Measurements from ENCODE around the gene GGT1.
A peak's percentile ranks its signal among the peaks of the same experiment; 100 is the strongest.
"Not testable (repeated sequence)": the region's sequence is repeated elsewhere in the genome, so short reads cannot be mapped to it uniquely, and the experiment has no call there.

GGT1 gene

GRCh38 chr22:24601217-24602104, 1.5 kb upstream of the GGT1 start:
- peak; percentile 74 for DNase-seq (ENCODE audit: low read depth)
- TF ChIP-seq MAX (IDR thresholded peaks at IDR 0.05; ENCODE audit: low read depth, low read length) (no peak), MYC (IDR thresholded peaks at IDR 0.05; ENCODE audit: low read depth, low read length) (no peak), POLR2A (IDR thresholded peaks at IDR 0.05; ENCODE audit: extremely low read depth, insufficient read length) (no peak)
- TF ChIP-seq, protein P1, sequence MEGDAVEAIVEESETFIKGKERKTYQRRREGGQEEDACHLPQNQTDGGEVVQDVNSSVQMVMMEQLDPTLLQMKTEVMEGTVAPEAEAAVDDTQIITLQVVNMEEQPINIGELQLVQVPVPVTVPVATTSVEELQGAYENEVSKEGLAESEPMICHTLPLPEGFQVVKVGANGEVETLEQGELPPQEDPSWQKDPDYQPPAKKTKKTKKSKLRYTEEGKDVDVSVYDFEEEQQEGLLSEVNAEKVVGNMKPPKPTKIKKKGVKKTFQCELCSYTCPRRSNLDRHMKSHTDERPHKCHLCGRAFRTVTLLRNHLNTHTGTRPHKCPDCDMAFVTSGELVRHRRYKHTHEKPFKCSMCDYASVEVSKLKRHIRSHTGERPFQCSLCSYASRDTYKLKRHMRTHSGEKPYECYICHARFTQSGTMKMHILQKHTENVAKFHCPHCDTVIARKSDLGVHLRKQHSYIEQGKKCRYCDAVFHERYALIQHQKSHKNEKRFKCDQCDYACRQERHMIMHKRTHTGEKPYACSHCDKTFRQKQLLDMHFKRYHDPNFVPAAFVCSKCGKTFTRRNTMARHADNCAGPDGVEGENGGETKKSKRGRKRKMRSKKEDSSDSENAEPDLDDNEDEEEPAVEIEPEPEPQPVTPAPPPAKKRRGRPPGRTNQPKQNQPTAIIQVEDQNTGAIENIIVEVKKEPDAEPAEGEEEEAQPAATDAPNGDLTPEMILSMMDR (IDR thresholded peaks at IDR 0.05; ENCODE audit: low read depth, low read length) = no peak
- H3K4me3 ChIP-seq (ENCODE audit: low read depth, low read length) = no peak overlapping the region

GRCh38 chr22:24602105-24602749, 766 bp upstream of the GGT1 start:
- not testable (repeated sequence) for H3K4me3 ChIP-seq (ENCODE audit: low read depth, low read length); DNase-seq (ENCODE audit: low read depth)

DNA sequence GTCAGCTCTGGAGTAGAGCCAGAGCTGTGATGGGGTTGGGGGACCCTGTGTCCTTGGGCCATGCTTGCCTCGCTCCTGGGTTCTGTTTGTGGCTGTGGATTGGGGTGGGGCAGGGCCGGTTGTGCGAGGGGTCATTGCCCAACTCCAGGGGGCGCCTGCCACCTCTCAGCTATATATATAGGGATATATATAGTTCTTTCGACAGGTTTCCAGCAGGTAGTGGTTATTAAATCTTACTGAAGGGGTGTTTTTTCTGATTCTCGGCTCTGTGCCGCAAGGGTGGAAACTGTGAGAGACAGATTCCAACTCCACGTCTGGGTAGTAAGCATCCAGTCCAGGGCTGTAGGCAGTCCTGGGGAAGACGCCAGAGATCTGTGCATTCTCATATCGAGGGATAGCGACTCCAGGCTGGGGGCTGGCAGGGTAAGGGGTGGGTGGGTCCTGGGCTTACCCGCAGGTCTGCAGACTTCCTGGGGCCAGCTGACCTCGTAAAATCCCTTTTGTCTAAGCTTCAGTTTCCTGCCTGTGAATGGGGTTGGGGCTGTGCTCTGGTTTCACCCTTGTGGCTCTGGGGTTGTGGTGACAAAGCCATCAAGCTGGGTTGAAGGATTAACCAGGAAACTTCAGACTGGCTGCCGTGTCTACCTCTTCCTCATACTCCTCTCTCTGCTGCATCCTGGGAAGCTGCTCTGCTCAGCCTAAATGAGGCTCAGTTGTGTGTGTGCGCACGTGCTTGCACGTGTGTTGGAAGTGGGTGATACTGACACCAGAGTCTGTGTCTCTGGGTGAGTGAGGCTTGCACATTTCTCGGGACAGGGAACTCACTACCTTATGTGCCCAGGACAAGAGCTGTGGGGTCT, 1.0 kb downstream of the GGT1 start:
- TF ChIP-seq, protein P1 (IDR thresholded peaks at IDR 0.05; ENCODE audit: low read depth, low read length) = peak; percentile 10
- TF ChIP-seq MAX (IDR thresholded peaks at IDR 0.05; ENCODE audit: low read depth, low read length) = peak; percentile 27; the same call in 1 of the 2 replicates
- H3K4me3 ChIP-seq (ENCODE audit: low read depth, low read length) = peak overlapping the region; percentile 59

GRCh38 chr22:24606340-24606739, 3.3 kb downstream of the GGT1 start:
- H3K4me3 ChIP-seq (ENCODE audit: low read depth, low read length); DNase-seq (ENCODE audit: low read depth): not testable (repeated sequence)

More for the DNA sequence above, 1.0 kb downstream of the GGT1 start:
- peak; percentile 78 for DNase-seq (ENCODE audit: low read depth)

- H3K4me3 ChIP-seq (ENCODE audit: low read depth, low read length) = not testable (repeated sequence)
- DNase-seq (ENCODE audit: low read depth) = peak; percentile 77
- TF ChIP-seq MAX (IDR thresholded peaks at IDR 0.05; ENCODE audit: low read depth, low read length) = peak; percentile 91
- TF ChIP-seq MYC (IDR thresholded peaks at IDR 0.05; ENCODE audit: low read depth, low read length) = peak; percentile 69; the same call in 1 of the 2 replicates
Observed at GRCh38 chr22:24607429-24607983, 4.5 kb downstream of the GGT1 start.

GRCh38 chr22:24608327-24608726, 5.3 kb downstream of the GGT1 start:
- H3K4me3 ChIP-seq (ENCODE audit: low read depth, low read length); DNase-seq (ENCODE audit: low read depth): not testable (repeated sequence)

GRCh38 chr22:24609888-24610287, 6.9 kb downstream of the GGT1 start:
- H3K4me3 ChIP-seq (ENCODE audit: low read depth, low read length); DNase-seq (ENCODE audit: low read depth): not testable (repeated sequence)

GRCh38 chr22:24614794-24615193, 11.8 kb downstream of the GGT1 start:
- not testable (repeated sequence) for H3K4me3 ChIP-seq (ENCODE audit: low read depth, low read length)

DNA sequence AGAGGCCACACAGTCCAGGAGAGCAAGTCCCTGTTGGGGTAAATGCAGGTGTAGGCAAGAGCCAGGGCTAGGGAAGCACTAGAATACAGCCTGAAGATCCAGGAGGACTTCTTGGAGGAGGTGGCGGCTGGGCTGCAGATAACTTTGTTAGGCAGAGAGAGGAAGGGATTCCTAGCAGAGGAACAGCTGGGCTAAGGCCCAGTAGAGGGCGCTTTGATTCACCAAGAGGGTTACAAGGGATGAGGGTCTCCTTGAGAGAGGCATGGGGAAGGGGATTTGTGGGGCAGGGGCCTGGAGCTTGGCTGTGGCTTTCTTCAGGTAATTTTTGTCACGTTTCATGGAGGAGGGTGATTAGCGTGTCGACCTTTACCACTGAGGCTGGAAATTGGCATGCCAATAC, 18.3 kb downstream of the GGT1 start:
- not testable (repeated sequence) for H3K4me3 ChIP-seq (ENCODE audit: low read depth, low read length)

More at GRCh38 chr22:24614794-24615193, 11.8 kb downstream of the GGT1 start:
- not testable (repeated sequence) for DNase-seq (ENCODE audit: low read depth)

DNA sequence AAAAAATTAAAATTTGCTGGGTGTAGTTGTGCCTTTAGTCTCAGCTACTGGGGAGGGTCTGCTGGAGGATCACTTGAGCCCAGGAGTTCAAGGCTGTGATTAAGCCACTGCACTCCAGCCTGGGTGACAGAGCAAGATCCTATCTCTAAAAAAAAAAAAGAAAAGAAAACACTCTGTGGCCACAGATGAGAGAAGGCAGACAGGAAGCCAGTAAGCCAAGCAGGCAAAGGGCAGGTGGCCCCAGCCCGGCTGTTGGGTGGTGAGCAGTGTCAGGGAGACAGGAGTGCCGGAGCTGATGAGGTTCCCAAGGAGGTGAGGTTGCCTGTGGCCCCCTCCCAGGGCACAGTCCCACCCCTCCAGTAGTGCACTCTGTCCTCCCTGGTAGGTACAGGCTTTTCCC, 19.6 kb downstream of the GGT1 start:
- not testable (repeated sequence) for DNase-seq (ENCODE audit: low read depth); H3K4me3 ChIP-seq (ENCODE audit: low read depth, low read length)

More for the DNA sequence above, 18.3 kb downstream of the GGT1 start:
- not testable (repeated sequence) for DNase-seq (ENCODE audit: low read depth)

GRCh38 chr22:24627911-24628310, 24.9 kb downstream of the GGT1 start:
- H3K4me3 ChIP-seq (ENCODE audit: low read depth, low read length); DNase-seq (ENCODE audit: low read depth): not testable (repeated sequence)
